BE2C (cell line): ENCODE results near the gene ASXL3.

Experiments
- DNase-seq: peaks from one replicate; pipeline ENCODE4 v3.0.0-alpha.2; 2020
- H3K27me3 ChIP-seq: fragments of 250-450 bp; sonication (Bioruptor Pico); 2 replicates; pipeline ENCODE4 v1.5.1; 2020; ENCODE audit warnings: mild to moderate bottlenecking
- H3K36me3 ChIP-seq: fragments of 250-450 bp; sonication (Bioruptor Pico); 2 replicates; pipeline ENCODE4 v1.5.1; 2020; ENCODE audit warnings: mild to moderate bottlenecking
- H3K4me1 ChIP-seq: fragments of 250-450 bp; sonication (Bioruptor Pico); 2 replicates; pipeline ENCODE4 v1.5.1; 2020
- H3K4me3 ChIP-seq: 2 replicates; pipeline ENCODE4 v1.5.1; 2011; ENCODE audit warnings: low read depth, low read length
- H3K9me3 ChIP-seq: fragments of 250-450 bp; sonication (Bioruptor Pico); 2 replicates; pipeline ENCODE4 v1.5.1; 2020
- TF ChIP-seq, protein P1 (sequence below): IDR thresholded peaks from 2 replicates; pipeline ENCODE4 v1.5.1; 2012; ENCODE audit warnings: mild to moderate bottlenecking, low read depth, low read length

Gene ASXL3

DNA sequence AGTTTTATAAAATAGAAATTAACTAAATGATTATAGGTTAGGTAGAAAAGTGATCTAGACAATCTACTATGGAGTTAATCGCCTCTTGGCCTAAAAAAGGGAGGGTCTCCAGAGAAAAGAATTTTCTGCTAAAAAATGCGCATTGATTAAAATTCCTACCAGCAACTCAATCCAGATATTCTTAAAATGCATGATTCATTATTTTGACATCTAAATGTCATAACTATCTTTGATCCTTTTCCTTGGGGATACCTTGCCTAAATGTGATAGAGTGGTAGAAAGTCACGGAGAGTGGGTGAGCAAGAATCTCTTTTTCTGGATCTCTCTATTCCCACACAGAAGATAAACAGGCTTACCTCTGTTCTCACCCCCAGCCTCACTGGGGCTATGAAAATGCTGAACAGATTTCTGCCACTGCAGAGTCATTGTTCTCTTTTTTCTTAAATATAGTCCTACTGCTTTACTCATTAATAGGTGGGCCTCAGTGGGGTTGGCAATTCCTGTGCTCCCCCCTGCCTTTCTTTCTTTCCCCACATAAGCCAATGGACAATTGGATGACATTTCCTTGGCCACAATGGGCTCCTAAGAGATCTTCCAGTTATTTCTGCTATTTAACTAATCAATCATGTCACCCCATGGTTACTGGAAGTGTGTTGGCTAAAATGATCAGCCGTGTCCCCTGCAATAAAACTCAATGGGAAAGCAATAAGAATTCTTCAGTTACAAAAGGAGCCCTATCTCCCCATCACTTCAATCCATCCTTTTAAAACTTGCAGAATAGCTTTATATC lies 5.8 kb upstream of the ASXL3 start:
- TF ChIP-seq, protein P1, sequence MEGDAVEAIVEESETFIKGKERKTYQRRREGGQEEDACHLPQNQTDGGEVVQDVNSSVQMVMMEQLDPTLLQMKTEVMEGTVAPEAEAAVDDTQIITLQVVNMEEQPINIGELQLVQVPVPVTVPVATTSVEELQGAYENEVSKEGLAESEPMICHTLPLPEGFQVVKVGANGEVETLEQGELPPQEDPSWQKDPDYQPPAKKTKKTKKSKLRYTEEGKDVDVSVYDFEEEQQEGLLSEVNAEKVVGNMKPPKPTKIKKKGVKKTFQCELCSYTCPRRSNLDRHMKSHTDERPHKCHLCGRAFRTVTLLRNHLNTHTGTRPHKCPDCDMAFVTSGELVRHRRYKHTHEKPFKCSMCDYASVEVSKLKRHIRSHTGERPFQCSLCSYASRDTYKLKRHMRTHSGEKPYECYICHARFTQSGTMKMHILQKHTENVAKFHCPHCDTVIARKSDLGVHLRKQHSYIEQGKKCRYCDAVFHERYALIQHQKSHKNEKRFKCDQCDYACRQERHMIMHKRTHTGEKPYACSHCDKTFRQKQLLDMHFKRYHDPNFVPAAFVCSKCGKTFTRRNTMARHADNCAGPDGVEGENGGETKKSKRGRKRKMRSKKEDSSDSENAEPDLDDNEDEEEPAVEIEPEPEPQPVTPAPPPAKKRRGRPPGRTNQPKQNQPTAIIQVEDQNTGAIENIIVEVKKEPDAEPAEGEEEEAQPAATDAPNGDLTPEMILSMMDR: no peak

DNA sequence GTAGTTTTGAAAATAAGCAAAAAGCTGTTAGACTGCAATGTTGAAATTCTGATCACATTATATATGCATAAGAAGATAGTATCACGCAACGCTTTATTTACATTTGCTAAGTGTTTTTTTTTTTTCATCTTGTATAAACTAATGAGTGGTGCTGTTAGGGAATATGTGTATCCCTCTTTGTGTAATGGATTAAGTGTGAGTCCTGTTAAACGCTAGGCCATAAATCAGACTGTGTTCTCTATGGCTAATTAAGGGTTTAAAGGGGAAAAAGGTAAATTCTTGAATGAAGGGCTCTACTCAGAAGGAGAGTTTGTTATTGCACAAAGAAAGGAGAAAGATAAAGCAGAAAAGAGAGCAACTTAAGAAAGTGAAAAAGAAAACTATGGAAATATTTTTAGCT lies 4.8 kb upstream of the ASXL3 start:
- Histone ChIP-seq H3K9me3 (no peaks in the 10 kb centered on the region), H3K27me3 (peaks cover 13% of the 10 kb centered on the region), H3K4me3 (no peak overlapping the region), H3K4me1 (no peaks in the 10 kb centered on the region), H3K36me3 (no peaks in the 10 kb centered on the region)
- TF ChIP-seq, protein P1: no peak
- no peak for DNase-seq

More for the DNA sequence above, 5.8 kb upstream of the ASXL3 start:
- no peaks in the 10 kb centered on the region for H3K9me3 ChIP-seq
- H3K4me1 ChIP-seq: no peaks in the 10 kb centered on the region
- no peak for DNase-seq
- peaks cover 4% of the 10 kb centered on the region for H3K27me3 ChIP-seq
- H3K36me3 ChIP-seq: no peaks in the 10 kb centered on the region
- no peak overlapping the region for H3K4me3 ChIP-seq

DNA sequence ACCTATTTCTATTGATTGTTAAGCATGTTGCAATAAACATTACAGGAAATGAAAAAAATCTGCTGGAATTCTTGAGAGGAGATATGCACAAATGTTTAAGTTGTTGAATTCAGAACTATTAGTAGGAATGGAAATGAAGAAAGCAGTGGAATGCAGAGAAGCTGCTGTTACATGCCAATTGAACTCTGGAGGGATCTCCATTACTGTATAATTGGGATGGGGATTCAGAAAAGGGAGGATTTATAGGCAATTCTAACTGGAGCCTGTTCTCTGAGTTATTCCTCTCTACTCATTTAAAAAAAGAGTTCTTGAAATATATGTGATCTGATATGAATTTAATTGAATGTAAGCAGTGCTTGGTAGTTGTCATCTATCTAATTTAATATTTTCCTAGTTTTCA lies 2.6 kb upstream of the ASXL3 start:
- H3K27me3 ChIP-seq: peaks cover 28% of the 10 kb centered on the region
- H3K4me3 ChIP-seq: no peak overlapping the region
- H3K36me3 ChIP-seq: no peaks in the 10 kb centered on the region
- no peaks in the 10 kb centered on the region for H3K4me1 ChIP-seq
- no peaks in the 10 kb centered on the region for H3K9me3 ChIP-seq
- no peak for DNase-seq
- TF ChIP-seq, protein P1: no peak

DNA sequence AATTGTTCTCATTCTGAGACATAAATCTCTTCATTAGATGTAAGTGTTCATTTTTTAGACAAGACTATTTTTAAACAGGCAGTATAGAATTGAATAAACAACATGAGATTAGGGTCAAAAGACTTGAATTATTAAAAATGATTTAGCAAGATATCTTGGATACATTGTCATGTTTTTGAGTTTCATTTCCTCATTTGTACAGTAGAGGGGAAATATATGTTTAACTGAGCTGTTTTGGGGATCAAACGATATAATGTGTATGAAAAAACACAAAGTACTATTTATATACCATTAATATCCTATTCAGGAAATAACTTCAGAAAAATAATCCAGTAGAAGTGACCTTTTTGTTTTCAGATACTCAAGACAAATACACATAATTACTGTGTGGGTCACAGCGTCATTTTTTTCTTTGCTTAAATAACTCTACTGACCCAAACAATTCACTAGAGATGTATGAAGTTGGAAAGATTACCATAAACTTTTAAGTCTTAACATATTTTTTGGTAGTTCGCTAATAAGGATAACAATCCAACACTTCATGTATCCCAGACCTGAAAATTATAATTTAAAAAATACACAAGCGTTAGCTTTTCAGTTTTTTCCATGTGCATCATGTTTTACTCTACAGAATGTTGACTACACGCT lies 896 bp upstream of the ASXL3 start:
- TF ChIP-seq, protein P1: no peak

DNA sequence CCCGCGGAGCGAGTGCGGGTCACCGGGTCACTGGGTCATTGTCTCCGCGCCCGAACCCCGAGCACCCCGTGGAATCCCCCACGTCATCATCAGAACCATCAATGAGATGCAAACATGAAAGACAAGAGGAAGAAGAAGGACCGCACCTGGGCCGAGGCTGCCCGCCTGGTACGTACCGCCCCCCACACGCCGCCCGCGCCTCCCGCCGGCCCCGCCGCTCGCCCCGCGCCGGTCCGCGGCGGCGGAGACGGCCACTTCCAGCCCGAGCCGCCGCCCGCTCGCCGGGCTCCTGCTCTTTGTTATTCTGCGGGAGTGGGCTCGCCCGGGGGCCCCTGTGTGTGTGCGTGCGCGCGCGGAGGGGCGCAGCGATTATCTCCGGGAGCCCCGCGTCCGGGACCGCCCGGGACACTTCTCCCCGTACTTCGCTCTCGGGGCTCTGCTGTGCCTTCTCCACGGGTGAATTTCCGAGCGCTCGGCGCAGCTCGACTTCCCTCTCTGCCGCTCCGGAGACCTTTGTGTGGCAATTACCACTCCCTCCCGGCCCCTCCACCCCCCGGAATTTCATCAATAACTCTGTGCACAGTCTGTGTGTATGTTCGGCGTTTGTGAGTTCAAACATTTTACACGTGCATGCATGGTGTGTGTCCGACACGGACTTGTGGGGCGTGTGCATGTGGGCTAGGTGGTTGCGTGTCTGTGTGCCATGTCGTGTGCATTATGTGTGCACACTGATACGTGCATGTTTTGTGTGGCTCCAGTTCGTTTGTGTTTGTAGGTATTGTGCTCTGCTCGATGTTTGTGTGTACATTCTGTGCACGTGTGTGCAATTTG lies 714 bp downstream of the ASXL3 start:
- TF ChIP-seq, protein P1: no peak
- H3K27me3 ChIP-seq: peaks cover 28% of the 10 kb centered on the region
- no peaks in the 10 kb centered on the region for H3K36me3 ChIP-seq
- H3K4me1 ChIP-seq: no peaks in the 10 kb centered on the region
- no peaks in the 10 kb centered on the region for H3K9me3 ChIP-seq
- peak; percentile 4 for DNase-seq
- no peak overlapping the region for H3K4me3 ChIP-seq

More for the DNA sequence above, 896 bp upstream of the ASXL3 start:
- no peaks in the 10 kb centered on the region for H3K4me1 ChIP-seq
- no peak overlapping the region; the same call in 1 of the 2 replicates for H3K4me3 ChIP-seq
- no peaks in the 10 kb centered on the region for H3K36me3 ChIP-seq
- H3K27me3 ChIP-seq: peaks cover 28% of the 10 kb centered on the region
- no peaks in the 10 kb centered on the region for H3K9me3 ChIP-seq
- DNase-seq: no peak
